ENCODE data around the gene SLC5A2. TPM values are rescaled to one million over a fixed set of nuclear protein-coding genes. Genes with fewer than 3 reads are reported as not detected.

SLC5A2 gene
- not detected in 2 replicates for total RNA-seq

DNA sequence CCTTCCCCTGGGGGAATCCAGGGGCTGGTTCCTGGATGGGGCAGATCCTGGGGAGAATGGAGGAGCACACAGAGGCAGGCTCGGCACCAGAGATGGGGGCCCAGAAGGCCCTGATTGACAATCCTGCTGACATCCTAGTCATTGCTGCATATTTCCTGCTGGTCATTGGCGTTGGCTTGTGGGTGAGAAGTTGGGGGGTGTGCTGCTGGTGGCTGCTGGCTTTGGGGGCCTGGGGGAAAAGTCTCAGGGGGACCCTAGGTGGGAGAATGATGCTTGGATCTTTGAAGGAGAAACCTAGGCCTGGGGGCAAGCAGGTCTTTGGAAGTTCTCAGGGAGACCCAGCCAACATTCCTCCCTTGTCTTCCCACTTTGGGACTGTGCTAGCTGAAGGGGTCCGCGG lies at the start of gene SLC5A2:
Gene SLC5A2 (plus strand): TSS at position 43 of the 400 bp plus-strand sequence. CDS start 14 bp downstream, at position 57.

DNA sequence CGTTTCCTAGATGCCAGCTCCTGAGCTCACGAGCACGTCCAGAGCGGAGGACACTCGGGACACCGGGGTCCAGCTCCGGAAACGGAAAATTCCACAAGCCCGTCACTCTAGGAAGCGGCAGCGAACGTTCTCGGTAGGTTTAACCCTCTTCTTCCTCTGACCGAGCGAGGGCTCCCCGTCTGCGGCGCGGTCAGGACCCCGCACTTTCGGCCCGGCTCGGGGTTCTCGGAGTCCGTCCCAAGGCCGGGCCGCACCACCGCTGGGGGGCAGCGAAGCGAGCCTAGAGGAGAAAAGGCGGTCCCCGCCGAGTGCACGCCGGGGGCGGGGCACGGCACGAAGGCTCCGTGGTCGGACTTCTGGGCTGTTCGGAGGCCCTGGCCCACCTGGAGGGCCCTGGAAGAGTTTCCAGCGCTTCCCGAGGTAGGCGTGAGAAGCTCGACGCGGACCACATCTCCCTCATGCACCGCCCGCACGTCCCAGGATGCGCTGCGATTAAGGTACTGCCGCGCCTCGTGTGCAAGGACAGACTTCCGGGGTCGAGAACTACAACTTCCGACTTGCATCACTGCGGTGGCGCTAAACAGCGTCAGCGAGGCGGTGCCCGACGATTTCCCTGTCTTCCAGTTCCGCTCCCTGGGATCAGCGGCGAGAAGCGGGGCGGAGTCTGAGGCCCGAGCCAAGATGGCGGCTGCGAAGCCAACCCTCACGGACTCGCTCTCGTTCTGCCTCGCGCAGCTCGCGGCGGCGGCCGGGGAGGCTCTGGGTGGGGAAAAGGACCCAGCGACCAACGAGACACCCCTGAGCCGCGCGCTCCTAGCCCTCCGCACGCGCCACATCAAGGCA lies 23.9 kb upstream of the SLC5A2 start, which contains the start of gene ARMC5:
Gene ARMC5 (plus strand): TSS at position 658 of the 843 bp plus-strand sequence. CDS start 24 bp downstream, at position 682.

DNA sequence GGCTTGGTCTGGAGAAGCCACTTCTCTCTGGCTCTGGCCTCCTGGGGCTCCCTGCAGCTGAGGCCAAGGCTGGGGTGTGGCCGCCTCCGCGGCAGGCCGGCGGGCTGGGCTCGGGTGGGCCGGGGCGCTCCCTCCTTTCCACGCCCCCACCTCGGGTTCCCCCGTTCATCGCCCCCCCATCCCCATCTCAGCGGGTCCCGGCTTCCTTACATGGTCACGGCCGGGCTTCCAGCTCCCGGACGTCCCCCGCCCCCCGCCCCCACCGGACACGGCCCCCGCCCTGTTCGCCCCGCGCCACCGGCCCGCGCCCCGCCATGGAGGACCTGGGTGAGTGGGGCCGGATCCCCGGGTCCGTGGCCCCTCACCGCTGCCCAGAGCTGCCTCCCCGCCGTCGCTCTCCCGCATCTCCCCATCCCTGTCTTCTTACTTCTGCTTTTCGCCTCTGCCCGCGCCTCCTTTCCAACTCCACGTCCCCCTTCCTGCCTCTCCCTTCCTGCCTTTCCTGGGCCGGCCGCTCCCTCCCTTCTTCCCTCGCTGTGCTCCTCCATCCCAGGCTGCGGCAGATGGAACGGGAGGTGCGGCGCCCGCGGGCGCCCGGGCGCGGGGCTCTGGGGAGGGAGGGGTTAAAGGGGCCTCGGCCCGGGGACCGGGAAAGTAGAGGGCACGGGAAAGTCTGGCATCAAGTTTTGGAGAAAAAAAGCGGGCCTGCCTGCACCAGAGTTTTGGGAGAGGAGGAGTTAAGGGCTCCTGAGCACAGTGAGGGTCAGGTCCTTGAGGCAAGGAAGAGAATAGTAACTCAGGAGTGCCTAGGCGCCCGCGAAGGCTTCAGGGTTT lies 10.8 kb upstream of the SLC5A2 start, which contains the start of gene TGFB1I1:
Gene TGFB1I1 (plus strand): TSS at position 278 of the 834 bp plus-strand sequence. CDS start 37 bp downstream, at position 315.

DNA sequence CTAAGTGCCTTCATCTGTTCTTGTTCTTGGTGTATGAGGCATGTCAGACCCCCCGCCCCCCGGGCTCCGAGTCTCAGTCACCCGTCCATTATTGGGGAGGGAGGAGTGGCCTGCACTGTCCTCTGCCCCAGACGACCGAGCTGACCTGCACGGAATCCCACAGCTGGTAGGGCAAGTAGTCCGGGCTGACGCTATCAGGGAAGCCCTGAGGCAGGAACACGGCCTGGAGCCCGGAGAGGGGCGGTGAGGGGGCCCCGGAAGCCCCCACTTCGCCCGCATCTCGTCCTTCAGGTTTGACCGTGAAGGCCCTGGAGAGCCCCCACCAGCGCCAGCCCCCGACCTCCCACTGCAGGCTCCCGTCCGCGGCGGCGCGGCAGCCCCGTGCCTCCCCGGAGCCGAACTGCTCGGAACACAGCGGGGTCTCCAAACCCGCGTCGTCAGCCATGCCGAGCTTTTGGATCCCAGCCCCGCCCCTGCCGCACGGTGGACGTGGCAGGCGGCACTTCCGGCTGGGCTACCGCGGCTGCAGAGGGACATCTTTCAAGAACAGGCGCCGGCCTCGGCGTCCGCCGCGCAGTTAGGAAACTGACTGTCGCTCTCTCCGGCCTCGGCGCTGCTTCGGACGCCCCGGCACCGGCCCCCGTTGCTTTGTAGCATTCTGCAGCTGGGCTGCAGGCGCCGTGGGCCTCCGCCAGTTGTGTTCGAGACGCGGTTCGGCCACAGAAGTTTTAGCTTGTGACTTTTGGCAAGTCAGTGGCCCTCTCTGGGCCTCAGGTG lies 25.2 kb downstream of the SLC5A2 start, which contains the start of gene RUSF1:
Gene RUSF1 (minus strand): TSS at position 463 of the 777 bp plus-strand sequence. CDS start 18 bp downstream, at position 445.

DNA sequence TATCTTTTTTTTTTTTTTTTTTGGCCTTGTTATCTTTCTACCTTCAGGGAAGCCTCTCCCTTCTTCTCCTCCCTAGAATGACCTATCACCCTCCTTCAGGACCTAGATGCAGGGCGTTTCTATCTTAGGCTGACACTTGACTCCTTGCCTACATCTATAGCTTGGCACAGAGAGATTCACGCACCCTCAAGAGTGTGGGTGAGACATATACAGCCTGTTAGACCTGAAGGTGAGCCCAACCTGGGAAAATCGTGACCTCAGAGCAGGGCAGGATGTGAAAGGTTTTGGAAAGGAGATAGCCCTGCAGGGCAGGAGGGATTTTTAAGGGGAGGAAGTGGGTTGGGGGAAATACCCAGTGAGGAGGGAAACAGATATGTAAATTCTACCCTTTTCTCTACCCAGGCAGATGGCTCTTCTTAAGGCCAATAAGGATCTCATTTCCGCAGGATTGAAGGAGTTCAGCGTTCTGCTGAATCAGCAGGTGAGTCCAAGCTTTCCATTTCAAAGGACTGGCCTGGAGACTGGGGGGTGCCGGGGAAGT lies 44.9 kb downstream of the SLC5A2 start, which contains the start of gene AHSP:
Gene AHSP (plus strand): TSS at position 167 of the 541 bp plus-strand sequence. CDS start 240 bp downstream, at position 407.

Other genes starting within 250 kb of the SLC5A2 start
- gene ITGAM, start 223.1 kb upstream of the SLC5A2 start, total RNA-seq = not detected in 2 replicates
- gene ITGAX, start 127.9 kb upstream of the SLC5A2 start, total RNA-seq = not detected in 2 replicates
- not detected in 2 replicates for gene ITGAD, start 89.8 kb upstream of the SLC5A2 start, total RNA-seq
- not detected in 2 replicates for gene COX6A2, start 54.8 kb upstream of the SLC5A2 start, total RNA-seq
- 0.26 and 2.5 TPM in 2 replicates for gene ZNF843, start 40.3 kb upstream of the SLC5A2 start, total RNA-seq
- gene ARMC5, start 23.6 kb upstream of the SLC5A2 start, total RNA-seq = 8.8 and 8.9 TPM in 2 replicates
- 132 and 212 TPM in 2 replicates for gene TGFB1I1, start 11.0 kb upstream of the SLC5A2 start, total RNA-seq
- 71.5 and 106 TPM in 2 replicates for gene RUSF1, start 25.3 kb downstream of the SLC5A2 start, total RNA-seq
- 0.39 and 1.4 TPM in 2 replicates for gene AHSP, start 44.8 kb downstream of the SLC5A2 start, total RNA-seq

Data from epithelial cell of alveolus of lung (primary cell).